Panc1 (cell line): ENCODE data around the gene UCHL5. TPM values are rescaled to one million over a fixed set of nuclear protein-coding genes. Genes with fewer than 3 reads are reported as not detected.

Source experiments
- ATAC-seq: fragments of 200-7000 bp; cut with Tn5 transposase; 2 replicates; pipeline ENCODE4 v1.9.1; 2020; ENCODE audit warnings: mild to moderate bottlenecking, moderate library complexity
- BruUV-seq: library from RNA; stranded (reverse); fragments of 400-500 nt; replicated peaks from 2 replicates; lab custom pipeline; 2021; lab: Mats Ljungman, UMichigan
- CTCF ChIA-PET: fragments of 300-600 bp; sonication (Branson Sonifier 250); formaldehyde crosslinking; loops from one replicate; lab custom pipeline; 2022; ENCODE audit warnings: antibody characterized with exemption; lab: Charles Lee
- POLR2A ChIA-PET: fragments of 300-600 bp; sonication (Branson Sonifier 250); formaldehyde crosslinking; loops from one replicate; lab custom pipeline; 2022; ENCODE audit warnings: antibody characterized with exemption; lab: Charles Lee
- DNase-seq: peaks from one replicate; pipeline ENCODE4 v3.0.0-alpha.2; 2010; ENCODE audit warnings: low read depth, low spot score
- H3K27ac ChIP-seq: 2 replicates; pipeline ENCODE4 v1.5.1; 2011; ENCODE audit warnings: mild to moderate bottlenecking, low read length, inconsistent platforms
- H3K27me3 ChIP-seq: fragments of 200-500 bp; sonication (Bioruptor generic); 2 replicates; pipeline ENCODE4 v1.6.0; 2014; ENCODE audit warnings: low read length, inconsistent platforms; ENCODE audit not compliant: control insufficient read depth, insufficient read depth
- H3K36me3 ChIP-seq: fragments of 200-500 bp; sonication (Bioruptor generic); 2 replicates; pipeline ENCODE4 v1.5.1; 2014; ENCODE audit warnings: inconsistent platforms, mild to moderate bottlenecking, low read length, moderate library complexity; ENCODE audit not compliant: control insufficient read depth, insufficient read depth
- H3K4me1 ChIP-seq: 2 replicates; pipeline ENCODE4 v1.5.1; 2011; ENCODE audit warnings: inconsistent platforms, mild to moderate bottlenecking, low read length, moderate library complexity; ENCODE audit not compliant: control insufficient read depth, insufficient read depth
- H3K4me3 ChIP-seq, 2 experiments: 2 replicates each; pipeline ENCODE4 v1.5.1; 2011 to 2012; ENCODE audit warnings: low read depth in 2 of 2, low read length in 2 of 2, mild to moderate bottlenecking in 2 of 2, inconsistent platforms in 1 of 2, moderate library complexity in 1 of 2
- H3K9me3 ChIP-seq: fragments of 200-500 bp; sonication (Bioruptor generic); 2 replicates; pipeline ENCODE4 v1.5.1; 2014; ENCODE audit warnings: low read depth, mild to moderate bottlenecking, inconsistent platforms, low read length, moderate library complexity; ENCODE audit not compliant: control insufficient read depth, insufficient read depth
- POLR2AphosphoS5 ChIP-seq: IDR thresholded peaks from 2 replicates; pipeline ENCODE4 v1.6.1; 2012; ENCODE audit warnings: mild to moderate bottlenecking, low read depth, low read length, moderate library complexity
- SIN3A ChIP-seq: IDR thresholded peaks from 2 replicates; pipeline ENCODE4 v1.6.1; 2012; ENCODE audit warnings: low read depth, mild to moderate bottlenecking, low read length, moderate library complexity, borderline replicate concordance; ENCODE audit not compliant: insufficient read depth
- TCF7L2 ChIP-seq: IDR thresholded peaks from 2 replicates; pipeline ENCODE4 v1.6.1; 2011; ENCODE audit warnings: mild to moderate bottlenecking, low read depth, low read length, inconsistent platforms
- in situ Hi-C: cut with HindIII; loops from 2 replicates; pipeline ENCODE4 v1.10.0; 2016; ENCODE audit warnings: low sequenced_read_pairs, low pct_unique_long_range_greater_than_20kb
- intact Hi-C: fragments of 100-400 bp; cut with micrococcal nuclease; formaldehyde crosslinking; loops from one replicate; pipeline ENCODE4 v1.10.0; 2022; ENCODE audit not compliant: unreplicated experiment
- total RNA-seq: library from RNA; stranded (reverse); gene quantifications from one replicate; pipeline ENCODE4 v1.2.1, GENCODE V29; 2021; ENCODE audit not compliant: unreplicated experiment
- TF ChIP-seq, protein P1 (sequence below): fragments of 450-650 bp; IDR thresholded peaks from 2 replicates; pipeline ENCODE4 v1.5.1; 2017; ENCODE audit warnings: mild to moderate bottlenecking
- TF ChIP-seq, protein P2 (sequence below), 2 experiments: IDR thresholded peaks; 2 replicates each; pipeline ENCODE4 v1.6.1; 2011 to 2012; ENCODE audit warnings: low read depth in 2 of 2, control low read depth in 1 of 2, low read length in 1 of 2, mild to moderate bottlenecking in 1 of 2, moderate library complexity in 1 of 2; ENCODE audit not compliant: insufficient read depth in 1 of 2

Gene UCHL5
- total RNA-seq, 1 experiment from 2014 or later: 42.6 TPM

DNA sequence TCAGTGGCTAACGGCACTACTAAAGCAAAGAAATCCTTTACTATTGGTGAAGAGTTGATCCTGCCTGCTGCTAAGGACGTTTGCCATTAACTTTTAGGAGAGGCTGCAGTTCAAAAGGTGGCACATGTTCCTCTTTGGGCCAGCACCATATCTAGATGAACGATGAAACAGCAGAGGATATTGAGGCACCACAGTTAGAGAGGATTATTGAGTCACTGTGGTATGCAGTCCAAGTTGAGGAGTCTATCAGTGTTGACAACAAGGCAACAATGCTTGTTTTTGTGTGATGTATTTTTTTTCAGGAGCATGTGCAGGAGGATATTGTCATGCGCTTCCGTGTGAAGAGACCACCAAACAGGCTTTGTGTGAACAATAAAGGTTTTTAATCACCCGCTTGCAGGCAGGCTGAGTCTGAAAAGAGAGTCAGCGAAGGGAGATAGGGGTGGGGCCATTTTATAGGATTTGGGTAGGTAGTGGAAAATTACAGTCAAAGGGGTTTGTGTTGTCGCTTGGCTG is 80.9 kb downstream of the UCHL5 start:
- POLR2A ChIA-PET: no interaction called here
- intact Hi-C loops: no loop called here
- CTCF ChIA-PET: no interaction called here
- BruUV-seq: no TSS peak
- Histone ChIP-seq H3K4me1 (no peaks in the 10 kb centered on the region), H3K27ac (no peak overlapping the region), H3K9me3 (no peaks in the 10 kb centered on the region), H3K27me3 (no peaks in the 10 kb centered on the region), H3K36me3 (no peaks in the 10 kb centered on the region), H3K4me3 (no peak overlapping the region)
- TF ChIP-seq, protein P1, sequence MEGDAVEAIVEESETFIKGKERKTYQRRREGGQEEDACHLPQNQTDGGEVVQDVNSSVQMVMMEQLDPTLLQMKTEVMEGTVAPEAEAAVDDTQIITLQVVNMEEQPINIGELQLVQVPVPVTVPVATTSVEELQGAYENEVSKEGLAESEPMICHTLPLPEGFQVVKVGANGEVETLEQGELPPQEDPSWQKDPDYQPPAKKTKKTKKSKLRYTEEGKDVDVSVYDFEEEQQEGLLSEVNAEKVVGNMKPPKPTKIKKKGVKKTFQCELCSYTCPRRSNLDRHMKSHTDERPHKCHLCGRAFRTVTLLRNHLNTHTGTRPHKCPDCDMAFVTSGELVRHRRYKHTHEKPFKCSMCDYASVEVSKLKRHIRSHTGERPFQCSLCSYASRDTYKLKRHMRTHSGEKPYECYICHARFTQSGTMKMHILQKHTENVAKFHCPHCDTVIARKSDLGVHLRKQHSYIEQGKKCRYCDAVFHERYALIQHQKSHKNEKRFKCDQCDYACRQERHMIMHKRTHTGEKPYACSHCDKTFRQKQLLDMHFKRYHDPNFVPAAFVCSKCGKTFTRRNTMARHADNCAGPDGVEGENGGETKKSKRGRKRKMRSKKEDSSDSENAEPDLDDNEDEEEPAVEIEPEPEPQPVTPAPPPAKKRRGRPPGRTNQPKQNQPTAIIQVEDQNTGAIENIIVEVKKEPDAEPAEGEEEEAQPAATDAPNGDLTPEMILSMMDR: no peak
- no peak for TF ChIP-seq TCF7L2
- TF ChIP-seq, protein P2, sequence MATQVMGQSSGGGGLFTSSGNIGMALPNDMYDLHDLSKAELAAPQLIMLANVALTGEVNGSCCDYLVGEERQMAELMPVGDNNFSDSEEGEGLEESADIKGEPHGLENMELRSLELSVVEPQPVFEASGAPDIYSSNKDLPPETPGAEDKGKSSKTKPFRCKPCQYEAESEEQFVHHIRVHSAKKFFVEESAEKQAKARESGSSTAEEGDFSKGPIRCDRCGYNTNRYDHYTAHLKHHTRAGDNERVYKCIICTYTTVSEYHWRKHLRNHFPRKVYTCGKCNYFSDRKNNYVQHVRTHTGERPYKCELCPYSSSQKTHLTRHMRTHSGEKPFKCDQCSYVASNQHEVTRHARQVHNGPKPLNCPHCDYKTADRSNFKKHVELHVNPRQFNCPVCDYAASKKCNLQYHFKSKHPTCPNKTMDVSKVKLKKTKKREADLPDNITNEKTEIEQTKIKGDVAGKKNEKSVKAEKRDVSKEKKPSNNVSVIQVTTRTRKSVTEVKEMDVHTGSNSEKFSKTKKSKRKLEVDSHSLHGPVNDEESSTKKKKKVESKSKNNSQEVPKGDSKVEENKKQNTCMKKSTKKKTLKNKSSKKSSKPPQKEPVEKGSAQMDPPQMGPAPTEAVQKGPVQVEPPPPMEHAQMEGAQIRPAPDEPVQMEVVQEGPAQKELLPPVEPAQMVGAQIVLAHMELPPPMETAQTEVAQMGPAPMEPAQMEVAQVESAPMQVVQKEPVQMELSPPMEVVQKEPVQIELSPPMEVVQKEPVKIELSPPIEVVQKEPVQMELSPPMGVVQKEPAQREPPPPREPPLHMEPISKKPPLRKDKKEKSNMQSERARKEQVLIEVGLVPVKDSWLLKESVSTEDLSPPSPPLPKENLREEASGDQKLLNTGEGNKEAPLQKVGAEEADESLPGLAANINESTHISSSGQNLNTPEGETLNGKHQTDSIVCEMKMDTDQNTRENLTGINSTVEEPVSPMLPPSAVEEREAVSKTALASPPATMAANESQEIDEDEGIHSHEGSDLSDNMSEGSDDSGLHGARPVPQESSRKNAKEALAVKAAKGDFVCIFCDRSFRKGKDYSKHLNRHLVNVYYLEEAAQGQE (IDR thresholded peaks at IDR 0.05; ENCODE audit: insufficient read depth in 1 of 2, low read depth in 2 of 2, low read length in 1 of 2): no peak
- no peak for TF ChIP-seq POLR2AphosphoS5
- no peak for TF ChIP-seq SIN3A
- DNase-seq: no peak
- in situ Hi-C loops: no loop called here
- no peak for ATAC-seq

DNA sequence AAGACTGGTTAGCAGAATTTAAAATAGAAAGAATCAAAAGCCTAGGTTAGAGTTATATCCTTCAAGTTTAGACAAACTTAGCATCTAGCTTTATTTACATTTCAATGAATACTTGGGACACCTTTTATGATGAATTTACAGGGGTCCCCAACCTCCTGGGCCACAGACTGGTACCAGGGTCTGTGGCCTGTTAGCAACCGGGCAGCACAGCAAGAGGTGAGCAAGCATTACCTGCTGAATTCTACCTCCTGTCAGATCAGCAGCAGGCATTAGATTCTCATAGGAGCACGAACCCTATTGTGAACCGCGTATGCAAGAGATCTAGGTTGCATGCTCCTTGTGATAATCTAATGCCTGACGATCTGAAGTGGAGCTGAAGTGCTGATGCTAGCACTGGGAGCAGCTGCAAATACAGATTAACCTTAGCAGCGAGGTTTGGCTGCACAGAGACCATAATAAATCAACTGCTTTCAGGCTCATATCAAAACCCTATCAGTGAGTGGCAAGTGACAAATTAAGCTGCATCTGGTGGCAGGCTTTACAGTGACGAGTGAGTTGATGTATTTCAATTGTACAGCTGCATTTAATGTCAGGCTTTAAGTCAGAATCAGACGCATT is 82.0 kb downstream of the UCHL5 start:
- H3K27ac ChIP-seq: no peak overlapping the region
- no TSS peak for BruUV-seq
- no peaks in the 10 kb centered on the region for H3K27me3 ChIP-seq
- ChIA-PET CTCF (no interaction called here), POLR2A (no interaction called here)
- no peaks in the 10 kb centered on the region for H3K9me3 ChIP-seq
- no peaks in the 10 kb centered on the region for H3K36me3 ChIP-seq
- TF ChIP-seq POLR2AphosphoS5 (no peak), TCF7L2 (no peak), SIN3A (no peak)
- TF ChIP-seq, protein P1: no peak
- TF ChIP-seq, protein P2 (IDR thresholded peaks at IDR 0.05; ENCODE audit: insufficient read depth in 1 of 2, low read depth in 2 of 2, low read length in 1 of 2): no peak
- H3K4me1 ChIP-seq: no peaks in the 10 kb centered on the region
- ATAC-seq: no peak
- in situ Hi-C loops (no loop called here), intact Hi-C loops (no loop called here)
- no peak for DNase-seq
- H3K4me3 ChIP-seq: no peak overlapping the region
